T follicular helper cell (primary cell): ENCODE results near the gene IP6K3.

Source experiments
- DNase-seq: peaks from one replicate; pipeline ENCODE4 v3.0.0-alpha.2; 2020; ENCODE audit warnings: low read depth

Gene IP6K3

GRCh38 chr6:33759887-33760629 is 13.4 kb upstream of the IP6K3 start:
- no peak for DNase-seq

- no peak for DNase-seq
Observed at GRCh38 chr6:33758815-33759216, 12.1 kb upstream of the IP6K3 start.

- no peak for DNase-seq
Observed at GRCh38 chr6:33757906-33758305, 11.2 kb upstream of the IP6K3 start.

GRCh38 chr6:33757113-33757512 is 10.4 kb upstream of the IP6K3 start:
- DNase-seq: no peak

GRCh38 chr6:33756211-33756954 is 9.7 kb upstream of the IP6K3 start:
- DNase-seq: no peak

- no peak for DNase-seq
Observed at GRCh38 chr6:33755070-33755869, 8.6 kb upstream of the IP6K3 start.

- no peak for DNase-seq
Observed at GRCh38 chr6:33754222-33754621, 7.5 kb upstream of the IP6K3 start.

- no peak for DNase-seq
Observed at GRCh38 chr6:33752646-33753015, 5.9 kb upstream of the IP6K3 start.

- DNase-seq: no peak
Observed at GRCh38 chr6:33751771-33752645, 5.3 kb upstream of the IP6K3 start.

GRCh38 chr6:33750244-33750991 is 3.7 kb upstream of the IP6K3 start:
- DNase-seq: no peak

GRCh38 chr6:33749401-33749800 is 2.7 kb upstream of the IP6K3 start:
- no peak for DNase-seq

GRCh38 chr6:33748841-33749240 is 2.1 kb upstream of the IP6K3 start:
- no peak for DNase-seq

GRCh38 chr6:33747823-33748222 is 1.1 kb upstream of the IP6K3 start:
- no peak for DNase-seq

- no peak for DNase-seq
Observed at GRCh38 chr6:33746036-33746600, 587 bp downstream of the IP6K3 start.

- no peak for DNase-seq
Observed at GRCh38 chr6:33745548-33745947, 1.2 kb downstream of the IP6K3 start.

- no peak for DNase-seq
Observed at GRCh38 chr6:33744895-33745546, 1.7 kb downstream of the IP6K3 start.

GRCh38 chr6:33744001-33744848 is 2.5 kb downstream of the IP6K3 start:
- DNase-seq: peak; percentile 57

GRCh38 chr6:33742837-33743236 is 3.9 kb downstream of the IP6K3 start:
- DNase-seq: no peak

- DNase-seq: no peak
Observed at GRCh38 chr6:33742092-33742491, 4.6 kb downstream of the IP6K3 start.
